Esophagus (tissue), 2 donors: Measurements from ENCODE around the gene ADAMTS12. TPM values are rescaled to one million over a fixed set of nuclear protein-coding genes. Genes with fewer than 3 reads are reported as not detected.

Source experiments
- H3K27ac ChIP-seq, 2 donors: one replicate each; pipeline ENCODE4 v1.5.1; 2013; ENCODE audit warnings: low read depth in 2 of 2, mild to moderate bottlenecking in 2 of 2, inconsistent platforms in 1 of 2, low read length in 1 of 2, moderate library complexity in 1 of 2
- H3K27me3 ChIP-seq, 2 donors: one replicate each; pipeline ENCODE4 v1.6.1; 2013; ENCODE audit warnings: low read length in 2 of 2, control low read depth in 1 of 2, mild to moderate bottlenecking in 1 of 2; ENCODE audit not compliant: insufficient read depth in 2 of 2, control insufficient read depth in 1 of 2
- H3K36me3 ChIP-seq, 2 donors: one replicate each; pipeline ENCODE4 v1.6.1; 2013; ENCODE audit warnings: low read length in 1 of 2; ENCODE audit not compliant: control insufficient read depth in 2 of 2, insufficient read depth in 2 of 2
- H3K4me1 ChIP-seq, 2 donors: one replicate each; pipeline ENCODE4 v1.6.1; 2013; ENCODE audit warnings: low read length in 1 of 2; ENCODE audit not compliant: control insufficient read depth in 2 of 2, insufficient read depth in 2 of 2
- H3K4me3 ChIP-seq, 2 donors: one replicate each; pipeline ENCODE4 v1.5.1; 2013; ENCODE audit warnings: low read length in 2 of 2, mild to moderate bottlenecking in 2 of 2, low read depth in 1 of 2, moderate library complexity in 1 of 2
- H3K9me3 ChIP-seq, 2 donors: one replicate each; pipeline ENCODE4 v1.6.1; 2013; ENCODE audit warnings: mild to moderate bottlenecking in 2 of 2, low read depth in 1 of 2, low read length in 1 of 2, moderate library complexity in 1 of 2; ENCODE audit not compliant: control insufficient read depth in 2 of 2, insufficient read depth in 1 of 2
- WGBS, 2 donors: extraction: QIAGEN DNeasy Blood & Tissue Kit; methylation state at CpG; one replicate each; pipeline ENCODE4 v1.1.7; 2013; 5-methylcytosine and 5-hydroxymethylcytosine counted together
- polyA plus RNA-seq, 2 donors: library from polyadenylated mRNA; stranded (reverse); fragments of 200-250 nt; gene quantifications; one replicate each; pipeline ENCODE4 v1.2.3, GENCODE V29; 2013
- donor health status: healthy with polysubstance abuse.
- donor health status: Bipolar disorder and iron deficiency.

ADAMTS12 gene
- polyA plus RNA-seq, 2 donors, result 0.06 to 0.20 TPM

DNA sequence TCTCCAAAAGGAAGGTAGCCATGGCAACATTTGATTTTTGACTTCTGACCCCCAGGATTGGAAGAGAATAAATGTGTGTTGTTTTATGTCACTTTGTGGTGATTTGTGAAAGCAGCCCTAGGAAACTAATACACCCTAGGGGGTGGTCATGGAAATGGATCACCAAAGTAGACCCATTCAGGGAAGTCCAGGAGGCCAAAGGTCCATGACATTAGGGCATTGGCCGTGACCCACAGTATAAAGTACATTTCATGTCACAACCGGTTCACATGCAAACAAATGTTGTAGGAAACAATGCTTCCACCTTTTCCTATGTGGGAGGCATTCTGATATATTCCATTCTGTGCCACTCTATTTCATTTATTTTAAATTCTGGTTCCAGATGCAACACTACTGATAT, 128.4 kb downstream of the ADAMTS12 start:
- Histone ChIP-seq H3K9me3 (no peaks in the 10 kb centered on the region), H3K36me3 (no peaks in the 10 kb centered on the region), H3K27me3 (no peaks in the 10 kb centered on the region), H3K4me3 (no peak overlapping the region), H3K4me1 (no peaks in the 10 kb centered on the region), H3K27ac (no peak overlapping the region)
- WGBS, 2 donors, result 83 to 86% methylated on average over 2 of the region's 2 CpGs

DNA sequence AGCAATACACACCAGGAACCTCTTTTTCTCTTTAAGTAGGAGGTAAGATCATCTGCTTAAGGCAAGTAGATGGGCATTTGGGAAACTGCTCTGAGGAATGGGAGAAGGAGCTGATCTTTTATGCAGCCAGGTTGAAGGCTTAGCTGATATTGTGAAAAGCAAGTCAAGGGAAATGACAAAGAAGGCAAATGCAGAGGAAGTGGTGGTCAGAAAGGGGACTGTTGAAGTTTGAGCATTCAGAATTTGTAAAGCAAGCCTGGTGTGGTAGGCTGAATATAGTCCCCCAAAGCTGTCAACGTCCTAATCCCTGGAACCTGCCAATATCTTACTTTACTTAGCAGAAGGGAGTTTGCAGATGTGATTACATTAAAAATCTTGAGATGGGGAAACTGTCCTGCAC, 128.9 kb downstream of the ADAMTS12 start:
- H3K4me3 ChIP-seq, result no peak overlapping the region
- WGBS, 2 donors, result 36 to 64% methylated on average over 1 of the region's 1 CpG
- H3K4me1 ChIP-seq, result no peaks in the 10 kb centered on the region
- no peaks in the 10 kb centered on the region for H3K9me3 ChIP-seq
- no peaks in the 10 kb centered on the region for H3K27me3 ChIP-seq
- H3K36me3 ChIP-seq, result no peaks in the 10 kb centered on the region
- H3K27ac ChIP-seq, result no peak overlapping the region

DNA sequence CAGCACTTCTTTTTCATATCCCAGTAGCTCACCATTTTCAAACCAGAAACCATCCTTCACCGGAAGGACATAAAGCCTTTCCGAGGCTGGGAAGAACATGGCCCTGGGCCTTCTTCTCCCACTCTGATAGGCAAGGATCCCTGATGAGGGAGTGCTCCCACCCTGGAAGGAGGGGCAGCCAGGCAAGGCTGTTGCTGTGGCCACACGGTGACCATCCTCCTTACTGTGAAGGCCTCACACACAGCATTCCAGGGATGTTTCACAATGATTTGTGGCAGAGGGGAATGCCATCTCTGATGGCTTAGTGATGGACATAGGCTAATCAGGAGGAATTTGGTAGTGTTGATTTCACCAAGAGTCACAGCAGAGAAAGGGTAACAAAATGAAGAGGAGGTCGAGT, 130.7 kb downstream of the ADAMTS12 start:
- no peaks in the 10 kb centered on the region for H3K36me3 ChIP-seq
- H3K27ac ChIP-seq, result no peak overlapping the region
- H3K4me3 ChIP-seq, result no peak overlapping the region
- H3K4me1 ChIP-seq, result no peaks in the 10 kb centered on the region
- H3K9me3 ChIP-seq, result no peaks in the 10 kb centered on the region
- 63 to 65% methylated on average over 4 of the region's 4 CpGs for WGBS, 2 donors
- no peaks in the 10 kb centered on the region for H3K27me3 ChIP-seq

DNA sequence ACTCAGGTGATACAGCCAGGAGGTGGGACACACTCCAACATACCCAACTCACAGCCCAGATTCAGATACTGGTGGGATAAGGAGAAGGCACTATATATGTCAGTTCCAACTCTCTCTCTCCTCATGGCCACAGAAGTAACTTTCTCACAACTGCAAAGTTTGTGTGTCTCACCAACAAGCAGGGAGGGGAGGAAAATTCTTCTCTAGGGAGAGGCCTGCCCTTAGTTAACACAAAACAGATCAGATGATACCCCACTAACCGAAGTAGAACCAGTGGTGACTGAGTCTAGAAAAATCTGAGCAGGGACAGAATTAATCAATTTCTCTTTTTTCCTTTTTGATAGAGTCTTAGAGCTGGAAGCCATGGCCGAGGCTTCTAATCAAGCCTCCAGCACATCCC, 133.1 kb downstream of the ADAMTS12 start:
- no peak overlapping the region for H3K27ac ChIP-seq
- no peaks in the 10 kb centered on the region for H3K36me3 ChIP-seq
- no peaks in the 10 kb centered on the region for H3K4me1 ChIP-seq
- no peaks in the 10 kb centered on the region for H3K27me3 ChIP-seq
- H3K9me3 ChIP-seq, result no peaks in the 10 kb centered on the region
- H3K4me3 ChIP-seq, result no peak overlapping the region
- 76 to 81% methylated on average over 2 of the region's 2 CpGs for WGBS, 2 donors

DNA sequence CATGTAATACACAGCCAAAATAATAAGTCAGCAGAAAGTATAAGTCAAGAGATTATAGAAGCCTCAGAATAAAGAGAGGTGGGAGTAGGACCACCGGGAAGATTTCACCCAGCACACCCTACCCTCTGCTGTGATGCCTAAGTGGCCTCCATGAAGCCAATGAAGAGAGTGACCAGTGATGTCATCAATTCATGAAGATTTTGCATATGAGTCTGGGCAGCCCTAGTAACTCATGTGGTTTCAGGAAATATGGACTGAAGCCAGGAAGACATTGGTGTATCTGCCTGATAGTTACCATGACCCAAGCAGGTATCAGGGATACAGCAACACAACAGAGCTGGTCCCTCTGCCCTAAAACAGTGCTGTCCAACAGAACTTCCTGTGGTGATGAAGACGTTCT, 135.3 kb downstream of the ADAMTS12 start:
- 82 to 86% methylated on average over 2 of the region's 2 CpGs for WGBS, 2 donors
- Histone ChIP-seq H3K27ac (no peak overlapping the region), H3K4me1 (no peaks in the 10 kb centered on the region), H3K27me3 (no peaks in the 10 kb centered on the region), H3K4me3 (no peak overlapping the region), H3K9me3 (no peaks in the 10 kb centered on the region), H3K36me3 (no peaks in the 10 kb centered on the region)

DNA sequence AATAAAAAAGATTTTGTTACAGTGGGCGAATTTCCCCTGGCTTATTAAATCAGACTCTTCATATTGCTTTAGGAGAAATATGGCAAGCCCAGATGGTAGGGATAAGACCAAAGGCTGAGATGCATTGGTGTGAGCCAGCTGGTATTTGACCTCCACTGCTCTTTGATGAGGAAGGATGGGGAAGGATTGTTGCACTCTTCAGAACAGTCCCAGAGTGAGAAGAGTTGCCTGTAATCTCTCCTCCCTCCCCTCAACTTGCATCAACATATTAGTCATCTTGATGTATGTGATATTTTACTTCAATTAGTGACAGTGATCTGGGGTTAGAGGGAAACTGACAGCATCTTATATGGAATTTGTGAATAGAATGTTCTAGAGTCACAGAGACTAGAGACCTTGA, 136.6 kb downstream of the ADAMTS12 start:
- H3K4me3 ChIP-seq, result no peak overlapping the region
- WGBS, 2 donors, result 73 to 82% methylated on average over 1 of the region's 1 CpG
- H3K4me1 ChIP-seq, result no peaks in the 10 kb centered on the region
- no peak overlapping the region for H3K27ac ChIP-seq
- no peaks in the 10 kb centered on the region for H3K9me3 ChIP-seq
- H3K27me3 ChIP-seq, result no peaks in the 10 kb centered on the region
- H3K36me3 ChIP-seq, result no peaks in the 10 kb centered on the region

DNA sequence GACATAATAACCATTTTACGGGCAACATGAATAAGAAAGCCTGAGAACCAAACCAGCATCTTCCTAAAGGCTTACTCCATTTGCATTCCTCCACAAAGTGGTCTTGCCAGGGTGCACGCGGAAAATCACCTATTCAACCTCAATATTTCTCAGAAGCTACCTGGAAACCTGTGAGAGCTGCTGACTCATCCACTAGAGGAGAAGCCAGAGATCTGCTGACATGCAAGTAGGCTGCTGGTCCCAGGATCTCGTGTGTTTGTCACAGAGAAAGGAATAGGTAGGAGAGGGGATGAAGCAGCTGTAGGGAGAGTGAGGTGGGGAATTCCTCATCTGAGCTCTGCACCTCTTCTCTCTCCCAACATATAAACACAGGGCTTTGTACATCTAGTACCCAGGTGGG, 138.1 kb downstream of the ADAMTS12 start:
- Histone ChIP-seq H3K36me3 (no peaks in the 10 kb centered on the region), H3K27me3 (no peaks in the 10 kb centered on the region), H3K9me3 (no peaks in the 10 kb centered on the region), H3K4me1 (no peaks in the 10 kb centered on the region), H3K4me3 (no peak overlapping the region), H3K27ac (no peak overlapping the region)
- WGBS, 2 donors, result 79 to 82% methylated on average over 4 of the region's 4 CpGs

DNA sequence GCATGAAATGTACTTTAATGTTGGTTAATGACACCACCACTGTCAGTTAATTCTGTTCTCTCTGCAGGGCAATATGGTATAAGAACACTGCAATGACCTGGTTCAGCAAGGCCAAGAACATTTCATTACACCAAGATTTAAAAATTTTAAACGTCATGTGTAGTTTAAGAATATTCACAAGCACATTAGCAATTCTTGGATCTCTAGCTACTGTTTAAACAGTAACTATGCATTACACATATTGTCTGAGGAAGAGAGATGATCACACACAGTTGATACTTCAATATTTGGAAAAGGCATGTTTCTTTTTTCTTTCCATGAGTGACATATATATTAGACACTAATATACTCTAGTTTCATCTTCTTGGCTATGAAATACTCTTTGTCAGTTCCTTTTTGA, 143.0 kb downstream of the ADAMTS12 start:
- H3K4me1 ChIP-seq, result no peaks in the 10 kb centered on the region
- no peak overlapping the region for H3K27ac ChIP-seq
- WGBS, 2 donors, result 64 to 84% methylated on average over 1 of the region's 1 CpG
- H3K9me3 ChIP-seq, result no peaks in the 10 kb centered on the region
- no peaks in the 10 kb centered on the region for H3K27me3 ChIP-seq
- H3K36me3 ChIP-seq, result no peaks in the 10 kb centered on the region
- no peak overlapping the region for H3K4me3 ChIP-seq

DNA sequence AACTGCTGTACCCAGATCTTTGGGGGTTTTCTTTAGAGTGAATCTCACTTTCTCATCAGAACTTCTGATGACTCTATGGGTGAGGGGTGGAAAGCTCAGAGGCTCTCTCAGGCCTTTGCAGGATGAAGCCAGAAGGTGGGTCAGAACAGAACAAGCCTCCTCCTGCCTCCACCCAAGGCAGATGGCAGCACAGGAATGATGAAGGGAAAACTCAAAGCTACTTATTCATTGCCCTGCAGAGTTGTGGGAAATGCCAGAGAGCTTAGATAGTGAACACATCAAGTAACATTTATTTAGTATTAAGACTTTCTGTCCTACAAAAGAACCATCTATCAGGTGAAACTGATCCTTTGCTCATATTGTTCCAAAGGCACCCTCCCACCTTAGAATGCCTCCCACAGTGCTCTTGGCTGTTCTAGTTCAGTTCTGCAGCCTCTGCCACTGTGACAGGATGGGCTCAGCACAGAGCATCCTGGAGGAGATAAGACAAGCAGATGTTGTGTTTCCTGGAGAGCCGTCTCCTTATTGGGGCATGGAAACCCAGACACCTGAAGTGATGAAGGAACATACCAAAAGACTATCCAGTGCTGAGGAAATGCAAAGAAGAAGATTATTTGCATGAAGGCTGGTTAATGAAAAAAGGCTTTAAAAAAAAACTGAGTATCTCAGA, 146.6 kb downstream of the ADAMTS12 start:
- 79 to 85% methylated on average over 1 of the region's 1 CpG for whole genome bisulfite sequencing, 2 donors
- peaks cover 0 to 2% of the 10 kb centered on the region in 2 donors for H3K9me3 ChIP-seq
- no peaks in the 10 kb centered on the region for H3K27me3 ChIP-seq
- no peaks in the 10 kb centered on the region for H3K36me3 ChIP-seq
- no peaks in the 10 kb centered on the region for H3K4me1 ChIP-seq
- H3K27ac ChIP-seq, result no peak overlapping the region
- no peak overlapping the region for H3K4me3 ChIP-seq

DNA sequence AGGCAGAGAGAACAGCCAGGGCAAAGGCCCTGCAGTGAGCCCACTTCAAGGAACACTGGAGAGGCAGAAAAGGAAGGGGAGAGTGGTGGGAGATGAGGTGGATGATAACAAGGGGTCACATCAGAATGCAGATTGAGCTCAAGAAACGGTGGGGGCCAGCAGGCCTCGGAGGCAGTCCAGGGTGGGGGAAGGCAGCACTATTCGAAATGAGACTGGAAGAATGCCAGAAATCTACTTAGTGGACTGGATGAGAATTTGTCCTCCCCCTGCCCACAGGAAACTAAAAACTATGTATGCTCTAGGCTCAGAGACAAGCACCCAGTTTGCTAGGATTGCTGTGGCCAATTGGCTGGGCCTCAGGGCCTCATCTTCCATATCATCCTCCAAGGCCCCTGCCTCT, 148.7 kb downstream of the ADAMTS12 start:
- peaks cover 0 to 2% of the 10 kb centered on the region in 2 donors for H3K9me3 ChIP-seq
- no peaks in the 10 kb centered on the region for H3K27me3 ChIP-seq
- H3K27ac ChIP-seq, result no peak overlapping the region
- no peaks in the 10 kb centered on the region for H3K4me1 ChIP-seq
- H3K4me3 ChIP-seq, result no peak overlapping the region
- WGBS, 2 donors, result 53 to 57% methylated on average over 3 of the region's 3 CpGs
- no peaks in the 10 kb centered on the region for H3K36me3 ChIP-seq
